GM19099 (cell line): Measurements from ENCODE around the gene LSAMP.

Experiments
- POLR2A ChIP-seq: IDR thresholded peaks from 3 replicates; pipeline ENCODE4 v1.6.1; 2011; ENCODE audit warnings: low read depth; ENCODE audit not compliant: insufficient read length; ENCODE audit errors: extremely low read depth

LSAMP gene

GRCh38 chr3:115857518-115858136 lies 587.7 kb downstream of the LSAMP start:
- TF ChIP-seq POLR2A: no peak

GRCh38 chr3:115855911-115856310 lies 589.4 kb downstream of the LSAMP start:
- TF ChIP-seq POLR2A: no peak

GRCh38 chr3:115853104-115853503 lies 592.2 kb downstream of the LSAMP start:
- no peak for TF ChIP-seq POLR2A

- TF ChIP-seq POLR2A: no peak
Observed at GRCh38 chr3:115852278-115852677, 593.0 kb downstream of the LSAMP start.

GRCh38 chr3:115851571-115851970 lies 593.7 kb downstream of the LSAMP start:
- no peak for TF ChIP-seq POLR2A

GRCh38 chr3:115848641-115849040 lies 596.6 kb downstream of the LSAMP start:
- TF ChIP-seq POLR2A: no peak

- no peak for TF ChIP-seq POLR2A
Observed at GRCh38 chr3:115845986-115846385, 599.3 kb downstream of the LSAMP start.

GRCh38 chr3:115843206-115843605 lies 602.1 kb downstream of the LSAMP start:
- TF ChIP-seq POLR2A: no peak

- no peak for TF ChIP-seq POLR2A
Observed at GRCh38 chr3:115839246-115839645, 606.0 kb downstream of the LSAMP start.

- no peak for TF ChIP-seq POLR2A
Observed at GRCh38 chr3:115838786-115839185, 606.5 kb downstream of the LSAMP start.

- TF ChIP-seq POLR2A: no peak
Observed at GRCh38 chr3:115836944-115837343, 608.3 kb downstream of the LSAMP start.

- no peak for TF ChIP-seq POLR2A
Observed at GRCh38 chr3:115835946-115836345, 609.3 kb downstream of the LSAMP start.

GRCh38 chr3:115834068-115834467 lies 611.2 kb downstream of the LSAMP start:
- TF ChIP-seq POLR2A: no peak

- no peak for TF ChIP-seq POLR2A
Observed at GRCh38 chr3:115833074-115833473, 612.2 kb downstream of the LSAMP start.

- no peak for TF ChIP-seq POLR2A
Observed at GRCh38 chr3:115832265-115832664, 613.0 kb downstream of the LSAMP start.

- TF ChIP-seq POLR2A: no peak
Observed at GRCh38 chr3:115831864-115832263, 613.4 kb downstream of the LSAMP start.

- no peak for TF ChIP-seq POLR2A
Observed at GRCh38 chr3:115830764-115831395, 614.4 kb downstream of the LSAMP start.
